HuH-7.5 (cell line): Measurements from ENCODE around the gene CLDN9.
A peak's percentile ranks its signal among the peaks of the same experiment; 100 is the strongest.

Experiments
- DNase-seq: peaks from one replicate; pipeline ENCODE4 v3.0.0; 2011; ENCODE audit warnings: low spot score

Gene CLDN9

GRCh38 chr16:3019594-3020246 lies 7.0 kb downstream of the CLDN9 start:
- no peak for DNase-seq

GRCh38 chr16:3020247-3020603 lies 7.5 kb downstream of the CLDN9 start, which contains the start of gene TNFRSF12A:
TNFRSF12A (plus strand) TSS chr16:3020368; CDS start chr16:3020398, 30 bp downstream.
- DNase-seq: peak; percentile 72

- peak; percentile 67 for DNase-seq
These were observed 8.1 kb downstream of the CLDN9 start for GRCh38 chr16:3020604-3021448.

- peak; percentile 74 for DNase-seq
These were observed 8.9 kb downstream of the CLDN9 start for GRCh38 chr16:3021449-3022207.

GRCh38 chr16:3022208-3022683 lies 9.5 kb downstream of the CLDN9 start:
- no peak for DNase-seq

- no peak for DNase-seq
These were observed 10.1 kb downstream of the CLDN9 start for GRCh38 chr16:3022684-3023414.

GRCh38 chr16:3023415-3023668 lies 10.6 kb downstream of the CLDN9 start:
- no peak for DNase-seq

GRCh38 chr16:3023669-3024478 lies 11.2 kb downstream of the CLDN9 start, which contains the start of the genes HCFC1R1 and THOC6:
HCFC1R1 (minus strand) TSS chr16:3023942; CDS start chr16:3023941, 1 bp downstream.
THOC6 (plus strand) TSS chr16:3024035; CDS start chr16:3024327, 292 bp downstream.
- peak; percentile 91 for DNase-seq

GRCh38 chr16:3025032-3026002 lies 12.6 kb downstream of the CLDN9 start:
- DNase-seq: no peak

GRCh38 chr16:3026003-3026378 lies 13.3 kb downstream of the CLDN9 start:
- no peak for DNase-seq

- no peak for DNase-seq
These were observed 14.1 kb downstream of the CLDN9 start for GRCh38 chr16:3026609-3027488.

GRCh38 chr16:3027489-3027795 lies 14.7 kb downstream of the CLDN9 start:
- DNase-seq: no peak

- peak; percentile 90 for DNase-seq
These were observed 15.4 kb downstream of the CLDN9 start for GRCh38 chr16:3027983-3028715.

- DNase-seq: no peak
These were observed 16.1 kb downstream of the CLDN9 start for GRCh38 chr16:3028716-3029319.

- DNase-seq: no peak
These were observed 16.9 kb downstream of the CLDN9 start for GRCh38 chr16:3029491-3030221.

- no peak for DNase-seq
These were observed 17.8 kb downstream of the CLDN9 start for GRCh38 chr16:3030222-3031212.
